ENCODE data around the gene MLPH.

MLPH gene, protein sequence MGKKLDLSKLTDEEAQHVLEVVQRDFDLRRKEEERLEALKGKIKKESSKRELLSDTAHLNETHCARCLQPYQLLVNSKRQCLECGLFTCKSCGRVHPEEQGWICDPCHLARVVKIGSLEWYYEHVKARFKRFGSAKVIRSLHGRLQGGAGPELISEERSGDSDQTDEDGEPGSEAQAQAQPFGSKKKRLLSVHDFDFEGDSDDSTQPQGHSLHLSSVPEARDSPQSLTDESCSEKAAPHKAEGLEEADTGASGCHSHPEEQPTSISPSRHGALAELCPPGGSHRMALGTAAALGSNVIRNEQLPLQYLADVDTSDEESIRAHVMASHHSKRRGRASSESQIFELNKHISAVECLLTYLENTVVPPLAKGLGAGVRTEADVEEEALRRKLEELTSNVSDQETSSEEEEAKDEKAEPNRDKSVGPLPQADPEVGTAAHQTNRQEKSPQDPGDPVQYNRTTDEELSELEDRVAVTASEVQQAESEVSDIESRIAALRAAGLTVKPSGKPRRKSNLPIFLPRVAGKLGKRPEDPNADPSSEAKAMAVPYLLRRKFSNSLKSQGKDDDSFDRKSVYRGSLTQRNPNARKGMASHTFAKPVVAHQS
- total RNA-seq: 0.04 to 0.10 reads per million in 2 donors

DNA sequence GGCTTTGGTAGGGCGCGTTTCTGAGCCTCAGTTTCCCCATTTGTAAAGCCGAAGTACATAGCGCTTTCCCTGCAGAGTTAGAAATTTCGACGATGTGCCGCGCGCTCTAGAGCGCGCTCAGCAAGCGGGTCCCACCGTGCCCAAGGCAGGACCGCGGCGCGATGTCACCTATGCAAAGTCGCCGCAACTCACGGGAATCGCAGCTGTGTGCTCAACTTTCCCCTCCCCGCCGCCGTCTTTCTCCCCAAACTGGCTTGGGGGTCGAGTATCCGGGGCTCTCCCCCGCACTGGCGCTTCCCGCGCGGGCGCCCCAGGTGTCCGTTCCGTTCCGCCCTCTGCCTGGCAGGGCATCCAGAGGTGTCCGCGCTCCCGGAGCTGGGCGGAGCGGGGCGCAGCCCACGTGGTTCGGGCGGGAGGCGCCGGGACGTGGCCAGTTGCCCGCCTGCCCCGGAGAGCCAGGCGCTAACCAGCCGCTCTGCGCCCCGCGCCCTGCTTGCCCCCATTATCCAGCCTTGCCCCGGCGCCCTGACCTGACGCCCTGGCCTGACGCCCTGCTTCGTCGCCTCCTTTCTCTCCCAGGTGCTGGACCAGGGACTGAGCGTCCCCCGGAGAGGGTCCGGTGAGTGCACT, at the start of gene MLPH:
Gene MLPH, plus strand, starts transcription at position 433 of the 630 bp plus-strand sequence. CDS start 6,176 bp downstream, outside the sequence.
- no peak for DNase-seq

DNA sequence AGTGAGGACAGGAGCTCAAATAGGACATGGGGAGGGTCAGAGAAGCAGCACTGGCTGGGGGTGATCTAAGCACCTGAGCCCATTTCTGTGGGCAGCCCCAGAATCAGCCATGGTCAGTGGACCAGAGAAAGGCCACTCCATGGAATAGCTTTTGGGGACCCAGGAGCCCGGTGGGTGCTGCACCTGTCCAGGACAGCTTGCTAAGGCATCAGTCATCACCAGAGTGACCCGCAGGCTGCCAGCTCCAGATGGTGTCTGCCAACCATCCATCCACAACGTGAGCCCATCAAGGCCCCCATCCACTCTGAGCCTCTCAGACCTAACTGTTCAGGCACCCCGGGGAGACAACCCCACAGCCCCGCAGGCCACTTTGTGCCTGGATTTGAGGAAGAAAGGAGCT, 49.5 kb upstream of the MLPH start:
- no peak for DNase-seq

DNA sequence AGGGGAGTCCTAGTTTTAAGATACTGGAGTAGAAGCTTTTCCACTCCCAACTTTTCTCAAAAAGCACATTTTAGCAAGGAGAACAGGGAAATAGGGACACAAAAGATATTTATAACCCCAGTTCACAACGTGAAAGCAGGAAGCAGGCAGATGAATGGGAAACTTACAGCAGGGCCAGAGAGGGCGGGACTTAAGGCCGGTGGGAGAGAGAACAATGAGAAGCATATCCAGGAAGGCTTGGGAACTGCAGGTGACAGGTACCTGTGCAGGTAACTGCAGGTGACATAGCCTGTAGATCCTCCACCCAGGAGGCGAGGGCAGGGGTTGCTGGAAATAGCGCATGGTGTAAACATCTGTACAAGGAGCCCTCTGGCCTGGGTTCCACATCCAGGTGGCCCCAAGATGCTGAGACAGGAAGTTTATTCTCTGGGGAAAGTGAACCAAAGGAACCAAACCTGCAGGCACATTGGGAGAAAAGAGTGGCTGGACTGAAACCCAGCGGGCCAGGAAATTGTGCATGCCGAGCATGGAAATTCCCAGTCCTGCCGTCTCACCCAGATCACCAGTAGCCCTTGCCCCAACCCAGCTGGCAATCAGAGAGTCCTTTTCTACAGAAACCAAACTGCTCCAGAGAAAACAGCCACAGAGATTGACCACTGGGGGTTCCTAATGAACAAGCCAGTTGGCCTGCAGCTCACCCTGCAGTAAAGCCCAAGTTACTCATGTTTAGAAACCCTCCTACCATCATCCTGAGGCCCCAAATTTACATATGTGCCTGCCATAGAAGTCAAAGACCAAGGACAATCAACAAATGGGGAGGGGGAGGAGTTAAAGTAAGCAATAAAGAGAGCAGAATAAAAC, 48.7 kb upstream of the MLPH start:
- DNase-seq: no peak

DNA sequence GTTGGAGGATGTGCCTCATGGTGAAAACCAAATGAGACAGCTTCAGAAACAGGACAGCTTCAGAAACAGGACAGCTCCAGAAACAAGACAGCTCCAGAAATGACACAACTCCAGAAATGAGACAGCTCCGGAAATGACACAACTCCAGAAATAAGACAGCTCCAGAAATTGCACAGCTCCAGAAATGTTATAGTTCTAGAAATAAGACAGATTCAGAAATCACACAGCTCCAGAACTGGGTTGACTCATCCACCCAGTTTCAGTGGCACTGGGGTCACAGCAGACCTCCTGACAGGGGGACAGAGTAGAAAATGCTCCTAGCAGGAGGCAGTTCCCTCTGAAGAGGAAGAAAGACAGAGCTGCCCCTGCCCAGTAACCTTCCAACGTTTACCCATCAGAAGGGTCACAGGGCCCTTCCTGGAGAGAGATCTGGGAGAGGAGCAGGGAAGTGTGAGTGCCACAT, 46.2 kb upstream of the MLPH start:
- DNase-seq: no peak

DNA sequence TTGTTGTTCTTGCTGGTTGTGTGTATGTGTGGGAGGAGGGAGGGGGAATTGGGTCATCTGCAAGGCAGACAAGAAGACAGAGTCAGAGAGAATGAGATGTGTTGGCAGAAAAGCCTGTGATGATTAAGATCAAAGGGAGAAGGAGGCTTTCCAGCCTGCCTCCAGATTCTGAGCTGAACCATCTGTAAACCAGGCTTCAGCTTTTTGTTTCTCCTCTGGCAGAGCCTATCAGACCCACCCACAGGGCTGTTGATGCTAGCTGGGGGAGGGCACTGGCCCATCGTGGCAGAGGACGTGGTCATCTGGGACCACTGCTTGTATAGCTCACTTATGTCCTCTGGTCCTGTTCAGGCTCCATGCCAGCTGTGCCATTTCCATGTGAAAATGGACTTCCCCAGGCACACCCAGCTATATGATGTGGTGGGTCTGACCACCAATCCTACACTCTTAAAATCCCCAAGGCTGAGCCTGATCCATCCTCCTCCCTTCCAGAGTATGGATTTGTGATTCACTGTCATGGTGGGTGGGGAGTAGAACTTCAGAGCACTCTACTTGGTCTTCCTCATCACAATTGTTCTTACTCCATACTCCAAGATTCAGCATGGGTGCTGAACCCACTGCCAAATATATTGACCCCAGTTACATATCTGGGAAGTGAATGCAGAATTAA, 45.3 kb upstream of the MLPH start:
- no peak for DNase-seq

DNA sequence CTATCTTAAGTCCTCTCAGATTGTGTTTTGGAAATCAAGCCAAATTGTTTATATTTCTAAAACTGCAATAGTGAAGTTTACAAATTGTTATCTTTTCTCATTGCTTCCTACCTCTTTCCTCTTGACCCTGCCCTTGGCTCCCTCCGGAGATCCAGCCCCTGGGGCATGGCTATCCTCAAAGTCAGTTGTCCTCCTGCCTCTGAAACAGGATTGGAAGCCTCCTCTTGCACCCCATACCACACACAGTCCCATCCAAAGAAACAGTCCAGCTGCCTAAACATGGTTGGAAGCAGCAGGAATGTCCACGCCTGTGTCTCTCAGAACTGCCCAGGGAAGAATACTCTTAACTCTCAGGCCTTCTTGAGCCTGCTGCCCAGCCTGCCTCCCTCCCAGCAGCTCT, 43.0 kb upstream of the MLPH start:
- no peak for DNase-seq

DNA sequence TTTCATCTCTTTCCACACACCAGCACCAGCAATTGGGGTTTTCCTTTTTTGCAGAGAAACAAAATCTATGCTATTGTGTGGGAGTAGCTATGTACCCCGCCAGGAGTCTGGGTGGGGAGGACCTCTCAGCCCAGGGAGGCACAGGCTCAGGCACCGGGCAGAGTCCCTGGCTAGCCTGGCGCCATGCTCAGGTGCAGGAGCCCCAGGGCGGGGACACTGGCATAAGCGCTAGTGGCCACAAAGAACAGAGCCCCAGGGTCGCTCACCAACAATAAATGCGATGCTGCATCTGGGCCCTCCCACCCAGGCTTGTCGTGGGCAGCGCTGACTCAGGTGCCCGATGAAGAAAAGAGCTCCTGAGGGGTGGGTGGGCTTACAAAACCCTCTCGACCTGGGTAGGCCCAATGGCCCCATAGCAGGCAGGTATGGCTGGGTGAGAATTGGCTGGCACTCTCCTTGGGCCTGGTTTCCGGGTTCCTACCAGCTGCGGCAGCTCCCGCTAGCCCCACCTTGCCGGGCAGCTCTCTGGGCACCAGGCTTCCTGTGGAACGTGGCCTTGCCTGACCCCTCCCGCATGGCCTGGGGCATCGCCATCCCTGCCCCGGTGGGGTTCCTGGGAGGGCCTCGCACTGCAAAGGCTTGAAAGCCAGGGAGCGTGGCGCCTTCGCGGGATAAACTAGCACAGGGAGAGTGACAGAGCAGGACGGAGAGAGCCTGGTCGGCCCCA, 41.3 kb upstream of the MLPH start:
- no peak for DNase-seq

DNA sequence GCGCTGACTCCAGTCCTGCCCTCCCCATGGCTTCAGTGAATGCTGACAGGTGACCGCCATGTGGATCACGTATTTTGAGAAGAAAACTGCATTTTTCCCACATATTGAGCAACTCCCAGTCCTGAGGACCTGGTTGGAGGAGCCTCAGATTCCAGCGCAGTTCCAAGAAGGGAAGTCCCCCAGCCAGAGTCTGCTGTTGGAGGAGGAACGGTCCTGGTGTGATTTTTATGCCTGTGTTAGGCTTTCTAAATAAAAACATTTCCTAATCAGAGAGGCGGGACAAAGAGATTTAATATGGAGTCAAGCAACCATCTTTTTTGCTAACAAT, 40.7 kb upstream of the MLPH start:
- no peak for DNase-seq

DNA sequence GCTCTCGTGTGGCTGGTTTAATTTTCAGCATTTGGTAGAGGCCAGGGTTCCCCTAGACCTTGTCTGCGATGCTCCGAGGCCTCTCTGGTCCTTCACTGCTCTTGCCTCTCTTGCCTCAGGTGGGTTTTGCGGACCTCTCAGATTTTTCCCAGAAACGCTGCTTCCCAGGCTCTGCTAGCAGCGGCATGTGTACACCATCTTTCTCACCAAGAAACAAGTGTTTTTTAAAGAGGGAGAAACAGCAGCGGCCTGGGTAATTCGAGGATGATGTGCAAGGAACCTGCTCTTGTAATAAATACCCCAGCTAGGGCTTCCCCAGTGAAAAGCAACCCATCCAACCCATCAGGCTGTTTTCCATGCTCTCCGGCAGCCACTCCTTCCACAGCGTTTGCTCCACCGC, 39.6 kb upstream of the MLPH start:
- no peak for DNase-seq

DNA sequence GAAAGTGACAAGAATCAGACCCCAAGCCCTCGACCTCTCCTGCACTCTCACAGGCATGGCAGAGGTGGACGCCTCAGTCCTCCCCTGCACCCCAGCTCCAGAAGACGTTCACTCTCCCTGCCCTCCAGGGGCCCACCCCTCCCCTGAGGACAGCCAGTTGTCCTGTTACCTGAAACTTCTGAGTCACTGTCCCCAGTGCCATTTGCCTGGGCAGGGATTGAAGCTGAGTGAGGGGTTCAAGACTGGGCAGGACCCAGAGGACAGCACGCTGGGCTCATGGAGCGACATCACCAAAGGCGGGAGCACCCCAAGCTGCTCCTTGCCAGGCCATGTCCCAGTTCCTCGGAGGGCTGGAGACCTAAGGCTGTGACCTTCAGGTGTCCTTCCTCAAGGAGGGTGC, 38.9 kb upstream of the MLPH start:
- no peak for DNase-seq

DNA sequence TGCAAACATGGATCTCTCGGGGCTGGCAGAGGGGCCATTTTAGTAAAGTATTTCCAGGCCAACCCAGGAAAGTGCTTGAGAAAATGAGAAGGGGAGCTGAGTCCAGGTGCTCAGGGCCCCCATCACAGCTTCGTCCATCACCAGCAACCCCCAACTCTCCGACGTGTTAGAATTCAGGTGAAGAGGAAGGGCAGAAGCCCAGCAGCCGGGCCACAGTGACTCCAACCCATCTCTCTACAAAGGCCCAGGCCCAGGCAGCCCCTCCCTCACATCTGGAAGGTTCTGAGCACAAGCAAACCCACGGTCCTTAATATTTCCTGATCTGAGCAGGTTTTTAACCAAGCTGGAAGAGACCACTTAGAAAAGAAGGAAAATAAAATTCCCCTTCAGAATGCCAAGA, 38.4 kb upstream of the MLPH start:
- DNase-seq: no peak

DNA sequence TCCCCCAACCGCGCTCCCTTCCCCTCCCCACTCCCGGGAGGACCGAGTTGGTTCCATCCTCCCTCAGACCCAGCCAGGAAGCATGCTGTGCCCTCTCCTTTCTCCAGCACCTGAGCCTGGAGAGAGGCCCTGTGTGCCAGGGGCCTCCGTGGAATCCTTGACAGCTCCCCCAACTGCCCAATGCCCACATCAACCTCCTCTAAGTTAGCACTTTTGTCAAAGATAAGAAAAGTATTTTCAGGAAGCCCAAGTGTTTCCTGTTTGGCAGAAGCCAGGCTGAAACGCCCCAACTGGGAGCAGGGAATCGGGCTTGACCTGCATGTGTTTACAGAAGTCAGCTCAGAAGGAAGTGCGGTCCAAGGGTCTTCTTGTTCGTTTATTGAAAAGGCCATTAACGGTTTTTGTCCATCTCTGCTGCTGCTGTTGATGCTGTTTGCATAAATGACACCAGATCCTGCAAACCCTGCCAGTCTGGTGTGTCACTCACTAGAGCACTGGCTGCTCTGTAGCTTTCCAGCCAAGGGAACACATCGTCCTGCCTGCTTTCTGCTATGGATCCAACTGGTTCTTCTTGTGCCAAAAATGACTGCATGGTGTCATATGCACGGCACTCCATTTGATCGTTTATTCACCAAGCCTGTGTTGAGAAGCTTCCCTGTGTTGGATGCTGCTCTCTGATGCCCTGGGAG, 37.7 kb upstream of the MLPH start:
- DNase-seq: no peak

DNA sequence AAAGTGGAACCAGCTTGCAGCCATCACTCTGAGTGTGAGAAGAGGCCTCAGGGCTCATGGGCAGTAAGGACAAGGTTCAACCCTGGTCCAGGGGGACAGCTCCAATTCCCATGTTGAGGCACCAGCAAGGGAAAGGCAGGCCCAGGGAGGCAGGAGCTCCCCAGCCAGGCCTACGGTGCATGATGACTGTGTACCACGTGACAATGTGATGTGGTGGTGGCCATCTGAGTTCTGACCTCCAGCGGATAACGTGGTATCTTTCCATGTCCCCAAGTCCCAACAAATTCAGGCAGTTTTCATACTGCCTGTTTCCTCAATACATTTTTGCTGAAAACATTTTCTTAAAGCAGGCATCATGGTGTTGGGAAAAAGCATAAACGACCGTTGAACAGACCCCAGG, 36.9 kb upstream of the MLPH start:
- no peak for DNase-seq

DNA sequence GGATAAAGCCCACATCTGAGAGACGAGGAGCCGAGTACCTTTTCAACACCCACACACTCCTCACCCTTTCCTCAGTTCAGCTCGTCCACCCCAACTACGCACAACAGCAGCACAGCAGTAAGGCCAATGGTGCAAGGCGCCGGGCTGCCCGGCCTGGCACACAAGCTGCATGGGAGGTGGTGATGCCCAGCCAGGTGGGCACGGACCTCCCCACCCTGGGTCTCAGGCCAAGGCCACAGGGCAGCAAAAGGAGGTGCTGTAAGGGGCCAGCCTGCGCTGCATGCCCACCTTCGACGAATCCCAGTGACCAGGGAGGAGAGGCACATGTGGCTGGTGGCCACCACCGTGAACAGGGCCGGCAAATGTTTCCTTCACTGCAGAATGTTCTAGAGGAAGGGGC, 36.5 kb upstream of the MLPH start:
- no peak for DNase-seq

DNA sequence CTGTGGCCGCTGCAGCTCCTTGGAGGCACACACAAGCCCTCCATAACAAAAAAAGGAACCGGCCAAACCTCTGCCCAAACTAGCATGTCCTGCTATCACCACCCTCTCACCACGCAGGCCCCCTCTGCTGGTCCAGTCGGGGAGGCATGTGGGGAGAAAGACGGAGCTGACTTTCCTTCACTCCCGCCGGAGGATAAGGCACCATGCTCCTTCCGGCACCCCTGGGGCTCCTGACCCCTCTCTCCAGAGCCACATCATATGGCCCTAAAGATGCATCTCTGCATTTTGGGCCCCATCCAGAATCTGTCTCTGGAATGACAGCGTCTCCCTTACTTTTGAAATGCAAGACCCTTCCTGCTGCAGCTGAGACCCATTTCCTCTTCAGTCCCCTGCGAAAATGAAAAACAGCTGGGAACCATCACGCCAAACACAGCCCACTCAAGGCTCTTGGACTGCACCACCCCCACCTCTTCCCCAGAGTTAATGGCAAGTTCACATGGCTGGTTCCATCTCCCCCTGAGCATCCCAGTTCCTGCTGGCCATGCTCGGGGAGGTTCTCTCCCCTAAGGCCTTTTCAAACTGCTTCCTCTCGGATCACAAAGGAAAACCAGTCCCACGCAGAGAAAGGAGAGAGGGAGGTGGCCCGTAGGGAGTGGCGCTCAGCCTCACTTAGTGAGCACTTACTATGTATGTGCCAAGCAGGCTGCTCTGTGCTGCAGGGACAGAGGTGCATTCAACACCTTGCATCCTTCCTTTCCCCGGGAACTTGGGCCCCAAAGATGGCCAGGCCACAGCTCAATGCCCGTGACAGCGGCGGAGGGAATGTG, 35.2 kb upstream of the MLPH start:
- DNase-seq: no peak

DNA sequence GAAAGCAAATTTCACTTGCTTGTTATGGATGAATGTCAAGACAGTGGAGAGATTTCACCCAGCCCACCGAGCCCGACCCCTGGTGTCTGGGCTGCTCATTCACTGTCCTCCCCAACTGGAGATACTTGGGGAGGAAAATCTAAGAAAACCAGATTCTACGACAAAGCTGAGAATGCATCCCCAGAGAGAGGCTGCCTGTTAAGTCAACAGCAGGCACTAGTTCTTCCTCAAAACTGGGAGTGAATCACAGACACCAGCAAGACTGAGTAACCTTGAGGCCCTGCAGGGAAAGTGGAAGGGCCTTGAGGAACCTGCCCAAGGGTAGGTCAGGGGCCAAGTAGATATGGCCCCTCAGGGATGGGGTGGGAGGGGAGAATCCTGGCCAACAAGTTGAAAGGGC, 34.2 kb upstream of the MLPH start:
- no peak for DNase-seq

DNA sequence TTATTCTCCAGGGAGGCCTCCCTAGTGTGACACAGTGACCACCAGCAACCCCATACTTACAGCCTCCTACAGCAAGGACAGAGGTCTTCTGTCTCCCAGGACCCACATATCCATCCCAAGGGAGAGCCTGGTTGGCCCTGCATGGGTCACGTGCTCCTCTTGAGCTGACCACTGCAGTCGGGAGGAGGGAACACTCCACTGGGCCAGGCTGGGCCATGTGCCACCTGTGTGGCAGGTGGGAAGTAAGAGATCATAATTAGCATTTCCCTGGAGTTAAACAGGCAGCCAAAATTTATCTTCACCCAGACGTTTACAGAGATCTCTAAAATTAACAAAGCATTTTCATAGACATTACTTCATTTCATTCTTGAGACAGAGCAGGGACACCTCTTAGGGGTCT, 33.4 kb upstream of the MLPH start:
- no peak for DNase-seq

DNA sequence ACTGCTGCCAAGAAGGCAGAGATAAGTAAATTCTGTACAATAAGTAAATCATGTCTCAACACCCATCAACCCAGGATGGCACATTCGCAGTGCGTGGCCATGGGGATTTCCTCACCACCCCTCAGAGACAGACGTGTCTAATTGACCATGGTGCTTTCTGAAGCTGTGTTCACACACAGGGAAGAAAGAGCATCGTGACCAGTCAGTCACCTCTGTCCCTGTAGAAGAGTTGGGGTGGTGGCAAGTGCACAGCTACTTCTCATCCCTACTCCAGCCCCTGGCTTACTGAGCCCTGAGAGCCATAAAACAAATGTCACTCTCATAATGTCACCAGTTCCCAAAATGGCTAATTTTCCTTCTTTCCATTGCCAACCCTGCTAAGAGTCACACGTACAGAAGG, 31.3 kb upstream of the MLPH start:
- no peak for DNase-seq

DNA sequence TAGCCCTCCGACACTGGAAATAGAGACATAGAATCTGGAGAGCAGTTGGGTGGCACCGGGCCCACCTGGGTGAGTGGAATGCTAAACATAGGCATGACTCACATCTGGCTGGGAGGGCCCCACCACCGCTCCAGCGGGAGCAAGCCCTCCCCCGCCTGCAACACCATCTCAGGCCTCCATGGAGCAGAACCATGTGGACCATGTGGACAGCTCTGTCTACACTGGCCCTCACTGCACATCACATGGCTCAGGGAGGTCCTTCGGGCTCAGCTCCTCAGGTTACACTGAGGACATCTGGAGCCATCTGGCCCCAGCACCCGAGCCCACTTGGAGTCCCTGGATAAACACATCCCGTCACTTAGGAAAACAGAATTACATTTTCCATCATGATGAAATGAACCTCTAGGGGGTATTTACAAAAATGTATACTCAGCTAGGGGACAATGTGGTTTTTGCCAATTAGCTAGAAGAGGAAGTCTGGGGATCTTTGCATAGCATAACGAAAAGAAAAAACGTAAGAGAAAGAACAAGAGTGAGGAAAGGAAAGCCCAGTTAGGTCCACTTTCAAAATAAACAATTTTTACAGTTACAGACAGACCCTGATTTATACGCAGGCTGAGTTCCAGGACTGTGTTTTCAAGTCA, 30.7 kb upstream of the MLPH start:
- no peak for DNase-seq

DNA sequence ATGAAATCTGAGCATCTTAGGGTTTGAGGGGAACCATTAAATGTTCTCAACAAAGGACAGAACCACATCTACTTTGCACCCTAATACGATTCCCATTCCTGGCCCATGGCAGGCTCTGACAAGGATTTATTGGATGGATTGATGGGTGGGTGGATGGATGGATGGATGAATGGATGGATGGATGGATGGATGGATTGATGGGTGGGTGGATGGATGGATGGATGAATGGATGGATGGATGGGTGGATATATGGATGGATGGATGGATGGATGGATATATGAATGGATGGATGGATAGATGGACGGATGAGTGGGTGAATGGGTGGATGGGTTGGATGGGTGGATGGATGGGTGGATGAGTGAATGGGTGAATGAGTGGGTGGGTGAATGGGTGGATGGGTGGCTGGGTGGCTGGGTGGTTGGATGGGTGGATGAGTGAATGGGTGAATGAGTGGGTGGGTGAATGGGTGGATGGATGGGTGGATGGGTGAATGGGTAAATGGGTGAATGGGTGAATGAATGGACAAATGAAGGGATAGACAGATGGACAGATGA, 29.6 kb upstream of the MLPH start:
- no peak for DNase-seq

Data from activated gamma-delta T cell (primary cell).